Neural crest cell (in vitro differentiated cells): ENCODE measurements around the gene SEPTIN7. TPM values are rescaled to one million over a fixed set of nuclear protein-coding genes. Genes with fewer than 3 reads are reported as not detected.
A peak's percentile ranks its signal among the peaks of the same experiment; 100 is the strongest.

ENCODE experiments used
- DNase-seq: peaks from one replicate; pipeline ENCODE4 v3.0.0; 2021; ENCODE audit warnings: low read depth, mixed read lengths, low spot score
- H3K27ac Mint-ChIP-seq: one replicate; pipeline ENCODE4 v1.8.0; 2021; ENCODE audit warnings: mild to moderate bottlenecking, mixed read lengths; ENCODE audit not compliant: unreplicated experiment
- H3K27me3 Mint-ChIP-seq: 2 replicates; pipeline ENCODE4 v1.8.0; 2021; ENCODE audit warnings: low read depth, mild to moderate bottlenecking, mixed read lengths
- H3K36me3 Mint-ChIP-seq: 2 replicates; pipeline ENCODE4 v1.8.0; 2021; ENCODE audit warnings: low read depth, mild to moderate bottlenecking, mixed read lengths
- H3K4me1 Mint-ChIP-seq: 2 replicates; pipeline ENCODE4 v1.8.0; 2021; ENCODE audit warnings: mixed read lengths
- H3K4me3 Mint-ChIP-seq: one replicate; pipeline ENCODE4 v1.8.0; 2021; ENCODE audit warnings: mild to moderate bottlenecking, mixed read lengths
- H3K9me3 Mint-ChIP-seq: 2 replicates; pipeline ENCODE4 v1.8.0; 2021; ENCODE audit warnings: mixed read lengths
- CTCF ChIP-seq: fragments of 200-600 bp; sonication (generic); conservative IDR thresholded peaks from 2 replicates; pipeline ENCODE4 v1.5.0; 2021; ENCODE audit warnings: antibody characterized with exemption, mild to moderate bottlenecking
- total RNA-seq: library from RNA; stranded (reverse); gene quantifications from 2 replicates; pipeline ENCODE4 v1.2.1, GENCODE V29; 2021

Gene SEPTIN7
- total RNA-seq, 1 donor from 2014 or later, result 210 TPM

DNA sequence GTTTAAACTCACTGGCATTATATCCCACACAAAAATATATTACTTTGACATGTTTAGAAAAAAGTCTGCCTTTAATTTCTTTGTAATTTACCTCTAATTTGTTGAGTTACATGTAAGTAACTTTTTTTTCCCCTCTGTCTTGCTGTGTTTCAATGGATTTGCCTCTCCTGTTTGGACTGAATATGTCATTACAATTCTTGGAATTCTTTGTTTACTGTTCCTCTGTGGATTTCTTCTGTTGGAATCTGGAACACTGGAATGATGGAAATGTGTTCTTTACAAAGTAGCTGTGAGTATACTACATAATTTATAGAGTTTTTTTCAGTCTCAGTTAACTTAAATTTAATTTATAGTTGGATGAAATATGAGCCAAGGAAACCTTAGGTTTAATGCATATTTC lies 30.4 kb downstream of the SEPTIN7 start:
- no peak overlapping the region for H3K4me3 Mint-ChIP-seq
- H3K36me3 Mint-ChIP-seq, result peaks cover 17% of the 10 kb centered on the region
- no peak for DNase-seq
- no peaks in the 10 kb centered on the region for H3K27me3 Mint-ChIP-seq
- TF ChIP-seq CTCF, result no peak
- H3K4me1 Mint-ChIP-seq, result peaks cover 28% of the 10 kb centered on the region
- H3K27ac Mint-ChIP-seq, result no peak overlapping the region
- H3K9me3 Mint-ChIP-seq, result no peaks in the 10 kb centered on the region

GRCh38 chr7:35839860-35840854 lies 39.3 kb downstream of the SEPTIN7 start:
- Mint-ChIP-seq H3K4me1 (no peaks in the 10 kb centered on the region), H3K27ac (no peak overlapping the region)
- no peak for TF ChIP-seq CTCF

DNA sequence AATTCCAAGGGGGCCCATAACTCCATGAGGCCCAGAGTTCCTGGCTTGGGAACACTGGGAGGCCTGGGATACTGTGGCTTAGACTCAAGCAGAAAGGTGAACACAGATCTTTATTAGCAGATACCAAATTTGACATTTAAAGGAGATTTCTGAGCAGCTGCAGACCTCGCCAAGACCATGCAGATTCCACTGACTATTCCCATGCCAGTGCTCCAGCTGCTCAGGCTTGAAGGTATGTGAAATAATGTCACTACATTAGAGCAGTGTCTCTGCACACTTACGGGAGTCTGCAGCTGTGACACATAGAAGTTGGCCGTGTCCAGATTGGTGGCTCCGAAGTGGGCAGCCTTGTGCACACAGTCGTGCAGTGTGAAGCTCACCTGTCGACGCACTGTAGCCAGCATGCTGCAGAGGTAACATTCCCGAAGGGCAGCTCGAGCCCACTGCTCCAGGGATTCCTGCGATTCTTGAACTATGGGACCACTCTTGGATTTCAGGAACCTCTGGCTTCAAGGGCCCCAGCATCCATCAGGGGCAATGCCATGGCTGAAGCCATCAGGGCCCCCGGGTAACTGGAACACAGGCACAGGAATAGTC lies 46.1 kb downstream of the SEPTIN7 start:
- H3K27ac Mint-ChIP-seq, result no peak overlapping the region
- H3K4me3 Mint-ChIP-seq, result no peak overlapping the region
- peaks cover 9% of the 10 kb centered on the region for H3K4me1 Mint-ChIP-seq
- H3K36me3 Mint-ChIP-seq, result peaks cover 8% of the 10 kb centered on the region
- DNase-seq, result no peak
- TF ChIP-seq CTCF, result no peak
- no peaks in the 10 kb centered on the region for H3K27me3 Mint-ChIP-seq
- no peaks in the 10 kb centered on the region for H3K9me3 Mint-ChIP-seq

More at GRCh38 chr7:35839860-35840854, 39.3 kb downstream of the SEPTIN7 start:
- H3K36me3 Mint-ChIP-seq, result peaks cover 4% of the 10 kb centered on the region
- DNase-seq, result no peak
- H3K4me3 Mint-ChIP-seq, result no peak overlapping the region
- no peaks in the 10 kb centered on the region for H3K9me3 Mint-ChIP-seq
- no peaks in the 10 kb centered on the region for H3K27me3 Mint-ChIP-seq

DNA sequence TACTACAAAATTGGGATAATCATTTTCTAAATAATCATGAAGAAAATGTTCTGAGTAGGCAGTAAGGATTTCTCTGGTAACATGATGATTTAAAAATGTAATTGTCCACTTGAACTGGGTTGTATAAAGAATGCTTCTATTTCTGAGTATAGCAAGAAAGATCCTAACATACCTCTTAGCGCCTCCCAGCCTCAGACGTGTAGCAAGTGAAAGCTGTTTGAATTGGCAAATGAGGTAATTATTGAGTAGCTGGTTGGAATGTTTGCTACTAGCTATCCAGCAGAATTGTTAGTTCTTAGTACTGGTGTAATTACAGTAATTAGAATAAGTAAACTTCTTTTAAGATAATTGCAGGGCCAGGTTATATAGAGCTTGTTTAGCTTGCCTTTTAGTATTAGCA lies 47.9 kb downstream of the SEPTIN7 start:
- no peaks in the 10 kb centered on the region for H3K27me3 Mint-ChIP-seq
- H3K9me3 Mint-ChIP-seq, result no peaks in the 10 kb centered on the region
- TF ChIP-seq CTCF, result no peak
- H3K4me3 Mint-ChIP-seq, result no peak overlapping the region
- peaks cover 10% of the 10 kb centered on the region for H3K4me1 Mint-ChIP-seq
- no peak for DNase-seq
- peaks cover 15% of the 10 kb centered on the region for H3K36me3 Mint-ChIP-seq
- H3K27ac Mint-ChIP-seq, result no peak overlapping the region

DNA sequence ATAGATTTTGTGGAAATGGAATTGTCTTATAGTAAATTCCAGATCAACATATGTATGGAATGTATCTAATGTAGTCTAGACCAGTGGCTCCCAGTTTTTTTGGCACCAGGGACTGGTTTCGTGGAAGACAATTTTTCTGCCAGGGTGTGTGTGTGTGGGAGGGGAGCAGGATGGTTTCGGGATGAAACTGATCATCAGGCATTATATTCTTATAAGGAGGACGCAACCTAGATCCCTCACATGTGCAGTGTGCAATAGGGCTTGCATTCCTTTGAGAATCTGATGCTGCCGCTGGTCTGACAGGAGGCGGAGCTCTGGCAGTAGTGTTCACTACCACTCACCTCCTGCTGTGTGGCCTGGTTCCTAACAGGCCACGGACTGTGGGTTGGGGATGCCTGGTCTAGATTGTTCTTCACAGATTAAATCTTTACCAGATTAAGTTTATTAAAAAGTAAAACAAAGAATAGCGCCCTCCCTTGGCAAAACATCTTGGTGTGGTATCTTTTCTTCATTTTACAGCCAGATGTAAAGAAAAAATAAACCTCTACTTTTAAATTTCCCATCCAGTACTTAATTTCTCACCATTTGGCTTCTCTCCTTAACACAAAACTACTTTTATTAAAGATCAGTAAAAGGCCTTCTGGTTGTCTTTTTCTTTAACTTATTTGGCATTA lies 48.4 kb downstream of the SEPTIN7 start:
- Mint-ChIP-seq H3K27ac (no peak overlapping the region), H3K9me3 (no peaks in the 10 kb centered on the region), H3K4me3 (no peak overlapping the region), H3K4me1 (peaks cover 10% of the 10 kb centered on the region), H3K27me3 (no peaks in the 10 kb centered on the region), H3K36me3 (peaks cover 15% of the 10 kb centered on the region)
- DNase-seq, result no peak
- TF ChIP-seq CTCF, result peak; percentile 24
